Stimulated activated CD4-positive, alpha-beta T cell treated with anti-CD3 and anti-CD28 coated beads, Interleukin-4, amount 100 ng/mL, for 1 hour (primary cell): ENCODE measurements around the gene OR4B1.
A peak's percentile ranks its signal among the peaks of the same experiment; 100 is the strongest.
"Not testable (repeated sequence)": the region's sequence is repeated elsewhere in the genome, so short reads cannot be mapped to it uniquely, and the experiment has no call there.

ENCODE experiments used
- DNase-seq: peaks from one replicate; pipeline ENCODE4 v3.0.0-alpha.2; 2020

Gene OR4B1

GRCh38 chr11:48216510-48216909 lies at the start of gene OR4B1:
Gene OR4B1 (plus strand): TSS chr11:48216810. CDS start chr11:48216810, 0 bp downstream.
- DNase-seq, result no peak

GRCh38 chr11:48167380-48167779 lies 49.2 kb upstream of the OR4B1 start:
- no peak for DNase-seq

GRCh38 chr11:48168815-48169214 lies 47.8 kb upstream of the OR4B1 start:
- DNase-seq, result no peak

GRCh38 chr11:48169259-48169658 lies 47.4 kb upstream of the OR4B1 start:
- DNase-seq, result no peak

- no peak for DNase-seq
Observed at GRCh38 chr11:48169717-48170116, 46.9 kb upstream of the OR4B1 start.

- DNase-seq, result no peak
Observed at GRCh38 chr11:48170241-48171233, 46.1 kb upstream of the OR4B1 start.

GRCh38 chr11:48172818-48173609 lies 43.6 kb upstream of the OR4B1 start:
- DNase-seq, result peak; percentile 62

GRCh38 chr11:48177661-48178060 lies 38.9 kb upstream of the OR4B1 start:
- no peak for DNase-seq

- DNase-seq, result no peak
Observed at GRCh38 chr11:48180627-48181026, 36.0 kb upstream of the OR4B1 start.

GRCh38 chr11:48182860-48183526 lies 33.6 kb upstream of the OR4B1 start:
- no peak for DNase-seq

GRCh38 chr11:48184452-48184851 lies 32.2 kb upstream of the OR4B1 start:
- DNase-seq, result no peak

- DNase-seq, result not testable (repeated sequence)
Observed at GRCh38 chr11:48190906-48191654, 25.5 kb upstream of the OR4B1 start.

- no peak for DNase-seq
Observed at GRCh38 chr11:48193876-48194275, 22.7 kb upstream of the OR4B1 start.

GRCh38 chr11:48207881-48208280 lies 8.7 kb upstream of the OR4B1 start:
- DNase-seq, result no peak

- no peak for DNase-seq
Observed at GRCh38 chr11:48210052-48210451, 6.6 kb upstream of the OR4B1 start.

- DNase-seq, result no peak
Observed at GRCh38 chr11:48228761-48229160, 12.2 kb downstream of the OR4B1 start.

GRCh38 chr11:48230057-48230456 lies 13.4 kb downstream of the OR4B1 start:
- not testable (repeated sequence) for DNase-seq

GRCh38 chr11:48237727-48238126 lies 21.1 kb downstream of the OR4B1 start:
- DNase-seq, result no peak

- DNase-seq, result no peak
Observed at GRCh38 chr11:48242501-48242900, 25.9 kb downstream of the OR4B1 start.

GRCh38 chr11:48244804-48245203 lies 28.2 kb downstream of the OR4B1 start, which contains the start of gene OR4X2:
Gene OR4X2 (plus strand): TSS chr11:48245104. CDS start chr11:48245104, 0 bp downstream.
- DNase-seq, result no peak

- DNase-seq, result no peak
Observed at GRCh38 chr11:48248902-48249301, 32.3 kb downstream of the OR4B1 start.

GRCh38 chr11:48261600-48261999 lies 45.0 kb downstream of the OR4B1 start:
- no peak for DNase-seq
